HCT116 (cell line): ENCODE data around the gene MAL. TPM values are rescaled to one million over a fixed set of nuclear protein-coding genes. Genes with fewer than 3 reads are reported as not detected.

Experiments
- ATAC-seq: fragments of 200-7000 bp; cut with Tn5 transposase; 2 replicates; pipeline ENCODE4 v1.9.1; 2020; ENCODE audit warnings: mild to moderate bottlenecking, moderate library complexity
- BruUV-seq: library from RNA; stranded (reverse); fragments of 400-500 nt; replicated peaks from 2 replicates; lab custom pipeline; 2021; lab: Mats Ljungman, UMichigan
- CTCF ChIA-PET: fragments of 300-600 bp; sonication (Branson Sonifier 250); formaldehyde crosslinking; loops from one replicate; lab custom pipeline; 2021; ENCODE audit warnings: antibody characterized with exemption; lab: Charles Lee
- POLR2A ChIA-PET: fragments of 300-600, 350-600 bp; sonication (Branson Sonifier 250); formaldehyde crosslinking; loops from one replicate; lab custom pipeline; 2021; ENCODE audit warnings: antibody characterized with exemption; lab: Charles Lee
- RAD21 ChIA-PET, 2 experiments: fragments of 300-600 bp; sonication (Branson Sonifier 250); formaldehyde crosslinking; loops; one replicate each; lab custom pipeline; 2023; ENCODE audit warnings: low total read pairs in 2 of 2; ENCODE audit not compliant: uncharacterized antibody in 2 of 2, unreplicated experiment in 2 of 2, low non-redundant PET in 1 of 2; lab: Charles Lee
- DNase-seq: peaks from one replicate; pipeline ENCODE4 v3.0.0-alpha.2; 2010; ENCODE audit warnings: low read depth, low spot score
- H2AFZ ChIP-seq: fragments of 200-600 bp; shearing (Covaris generic), sonication (generic); 2 replicates; pipeline ENCODE4 v1.6.1; 2017; ENCODE audit warnings: low read depth, mixed run types, mixed read lengths, antibody characterized with exemption, low read length; ENCODE audit not compliant: poor library complexity, severe bottlenecking
- H3K27ac ChIP-seq: 2 replicates; pipeline ENCODE4 v1.5.1; 2012; ENCODE audit warnings: low read depth, low read length
- H3K27me3 ChIP-seq: fragments of 200-600 bp; sonication (generic); 2 replicates; pipeline ENCODE4 v1.6.1; 2016; ENCODE audit warnings: mixed run types, low read length, mixed read lengths; ENCODE audit not compliant: insufficient read depth
- H3K36me3 ChIP-seq, 2 experiments: fragments of 200-500 bp in 1 of 2; fragments of 200-600 bp in 1 of 2; sonication (Bioruptor generic) in 1 of 2; sonication (generic) in 1 of 2; 2 replicates each; pipeline versions ENCODE4 v1.5.1 to v1.6.1; 2014 to 2016; ENCODE audit warnings: low read length in 2 of 2, inconsistent platforms in 1 of 2, mixed read lengths in 1 of 2, mixed run types in 1 of 2; ENCODE audit not compliant: insufficient read depth in 2 of 2, control insufficient read depth in 1 of 2
- H3K4me1 ChIP-seq, 2 experiments: fragments of 200-600 bp in 1 of 2; sonication (generic) in 1 of 2; 2 replicates each; pipeline versions ENCODE4 v1.5.1 to v1.6.1; 2012 to 2017; ENCODE audit warnings: low read length in 2 of 2, inconsistent platforms in 1 of 2, mild to moderate bottlenecking in 1 of 2, mixed read lengths in 1 of 2, mixed run types in 1 of 2, moderate library complexity in 1 of 2; ENCODE audit not compliant: insufficient read depth in 2 of 2, control insufficient read depth in 1 of 2
- H3K4me2 ChIP-seq: fragments of 200-600 bp; sonication (generic); 2 replicates; pipeline ENCODE4 v1.6.1; 2017; ENCODE audit warnings: mixed run types, low read length, mixed read lengths
- H3K4me3 ChIP-seq, 2 experiments: fragments of 200-600 bp in 1 of 2; sonication (generic) in 1 of 2; replicated peaks in 1 of 2; 2 replicates each; pipeline ENCODE4 v1.5.1; 2011 to 2016; ENCODE audit warnings: low read length in 2 of 2, control low read depth in 1 of 2, low read depth in 1 of 2, mild to moderate bottlenecking in 1 of 2, mixed read lengths in 1 of 2, mixed run types in 1 of 2
- H3K79me2 ChIP-seq: fragments of 200-600 bp; sonication (generic); 2 replicates; pipeline ENCODE4 v1.6.1; 2017; ENCODE audit warnings: mild to moderate bottlenecking, mixed run types, low read length, moderate library complexity, mixed read lengths; ENCODE audit not compliant: insufficient read depth
- H3K9ac ChIP-seq: fragments of 200-600 bp; sonication (generic); 2 replicates; pipeline ENCODE4 v1.6.1; 2016; ENCODE audit warnings: low read length, mixed read lengths
- H3K9me2 ChIP-seq: fragments of 200-600 bp; sonication (generic), shearing (Covaris generic); 2 replicates; pipeline ENCODE4 v1.6.1; 2017; ENCODE audit warnings: mixed run types, mild to moderate bottlenecking, moderate library complexity; ENCODE audit not compliant: insufficient read depth
- H3K9me3 ChIP-seq, 2 experiments: fragments of 200-500 bp in 1 of 2; fragments of 200-600 bp in 1 of 2; sonication (Bioruptor generic) in 1 of 2; sonication (generic) in 1 of 2; 2 replicates each; pipeline ENCODE4 v1.6.1; 2014 to 2017; ENCODE audit warnings: low read length in 2 of 2, mixed read lengths in 2 of 2, inconsistent platforms in 1 of 2, low read depth in 1 of 2, mild to moderate bottlenecking in 1 of 2, mixed run types in 1 of 2, moderate library complexity in 1 of 2; ENCODE audit not compliant: control insufficient read depth in 1 of 2, insufficient read depth in 1 of 2
- H4K20me1 ChIP-seq: fragments of 200-600 bp; sonication (generic), shearing (Covaris generic); 2 replicates; pipeline ENCODE4 v1.6.1; 2017; ENCODE audit warnings: mixed run types, mild to moderate bottlenecking, moderate library complexity; ENCODE audit not compliant: insufficient read depth
- CBX3 ChIP-seq: IDR thresholded peaks from 2 replicates; pipeline ENCODE4 v1.6.1; 2012; ENCODE audit warnings: low read depth
- CTCF ChIP-seq, 3 experiments: fragments of 200-600 bp in 1 of 3; sonication (generic) in 1 of 3; IDR thresholded peaks in 2 of 3; conservative IDR thresholded peaks in 1 of 3; 2 replicates each; pipeline ENCODE4 v1.5.1; 2012 to 2017; ENCODE audit warnings: low read depth in 2 of 3, low read length in 2 of 3, antibody characterized with exemption in 1 of 3, borderline replicate concordance in 1 of 3, control low read depth in 1 of 3, mild to moderate bottlenecking in 1 of 3, mixed read lengths in 1 of 3, mixed run types in 1 of 3, moderate library complexity in 1 of 3; ENCODE audit not compliant: insufficient read depth in 1 of 3
- ELF1 ChIP-seq: IDR thresholded peaks from 2 replicates; pipeline ENCODE4 v1.6.1; 2012; ENCODE audit warnings: low read depth, borderline replicate concordance
- FOSL1 ChIP-seq: IDR thresholded peaks from 2 replicates; pipeline ENCODE4 v1.6.1; 2012; ENCODE audit warnings: low read depth
- JUND ChIP-seq: IDR thresholded peaks from 2 replicates; pipeline ENCODE4 v1.6.1; 2012
- POLR2A ChIP-seq: IDR thresholded peaks from 2 replicates; pipeline ENCODE4 v1.7.0; 2011; ENCODE audit warnings: borderline replicate concordance; ENCODE audit not compliant: insufficient read depth, insufficient read length; ENCODE audit errors: extremely low read depth
- SIN3A ChIP-seq: IDR thresholded peaks from 2 replicates; pipeline ENCODE4 v1.6.1; 2012; ENCODE audit warnings: low read depth
- SP1 ChIP-seq: IDR thresholded peaks from 2 replicates; pipeline ENCODE4 v1.6.1; 2012; ENCODE audit warnings: low read depth
- SRF ChIP-seq: IDR thresholded peaks from 2 replicates; pipeline ENCODE4 v1.6.1; 2012; ENCODE audit warnings: low read depth
- TCF7L2 ChIP-seq: IDR thresholded peaks from 2 replicates; pipeline ENCODE4 v1.7.0; 2011; ENCODE audit warnings: borderline replicate concordance, inconsistent platforms; ENCODE audit not compliant: insufficient read depth, insufficient read length; ENCODE audit errors: extremely low read depth
- YY1 ChIP-seq: IDR thresholded peaks from 2 replicates; pipeline ENCODE4 v1.6.1; 2011; ENCODE audit warnings: low read length, low read depth, moderate library complexity, mild to moderate bottlenecking; ENCODE audit not compliant: insufficient replicate concordance; ENCODE audit errors: extremely low read depth
- ZNF274 ChIP-seq: fragments of 200-500 bp; sonication (Bioruptor generic); IDR thresholded peaks from 2 replicates; pipeline ENCODE4 v1.6.1; 2014; ENCODE audit warnings: mild to moderate bottlenecking, low read depth, low read length, inconsistent platforms
- intact Hi-C: fragments of 100-400 bp; cut with micrococcal nuclease; formaldehyde crosslinking; loops from 2 replicates; pipeline ENCODE4 v1.10.0; 2022
- total RNA-seq: library from RNA; stranded (reverse); gene quantifications from one replicate; pipeline ENCODE4 v1.2.1, GENCODE V29; 2021; ENCODE audit not compliant: unreplicated experiment

MAL gene
- total RNA-seq, 1 experiment from 2014 or later: not detected

- Histone ChIP-seq H3K9me3 (no peaks in the 10 kb centered on the region), H3K4me2 (no peak overlapping the region), H3K4me3 (no peak overlapping the region), H3K9ac (no peak overlapping the region), H4K20me1 (no peaks in the 10 kb centered on the region), H3K36me3 (no peaks in the 10 kb centered on the region), H2AFZ (no peak overlapping the region), H3K27ac (no peak overlapping the region), H3K9me2 (no peaks in the 10 kb centered on the region), H3K27me3 (no peaks in the 10 kb centered on the region), H3K79me2 (no peaks in the 10 kb centered on the region), H3K4me1 (peaks cover 6 to 31% of the 10 kb centered on the region in 2 experiments)
- ChIA-PET CTCF (no interaction called here), RAD21 (no interaction called here), POLR2A (no interaction called here)
- TF ChIP-seq CTCF (IDR thresholded peaks at IDR 0.05 in 2 of 3, conservative IDR thresholded peaks at IDR 0.05 in 1 of 3; ENCODE audit: borderline replicate concordance in 1 of 3, insufficient read depth in 1 of 3, low read depth in 2 of 3, low read length in 2 of 3) (no peak), FOSL1 (no peak)
- ATAC-seq (no peak), DNase-seq (no peak)
- intact Hi-C loops: no loop called here
- BruUV-seq: no TSS peak
These were observed 1.2 kb downstream of the MAL start for GRCh38 chr2:95026471-95027368.

- H3K4me1 ChIP-seq: peaks cover 7 to 33% of the 10 kb centered on the region in 2 experiments
- DNase-seq: no peak
- no peaks in the 10 kb centered on the region for H3K9me3 ChIP-seq
- H2AFZ ChIP-seq: no peak overlapping the region
- RAD21 ChIA-PET: no interaction called here
- ATAC-seq: no peak
- no peak overlapping the region for H3K4me2 ChIP-seq
- no peaks in the 10 kb centered on the region for H3K36me3 ChIP-seq
- H3K9me2 ChIP-seq: no peaks in the 10 kb centered on the region
- no peaks in the 10 kb centered on the region for H3K27me3 ChIP-seq
- H4K20me1 ChIP-seq: no peaks in the 10 kb centered on the region
- POLR2A ChIA-PET: no interaction called here
- CTCF ChIA-PET: no interaction called here
- H3K27ac ChIP-seq: no peak overlapping the region
- H3K9ac ChIP-seq: no peak overlapping the region
- no peaks in the 10 kb centered on the region for H3K79me2 ChIP-seq
- intact Hi-C loops: no loop called here
- no TSS peak for BruUV-seq
- no peak overlapping the region for H3K4me3 ChIP-seq
- TF ChIP-seq CTCF (IDR thresholded peaks at IDR 0.05 in 2 of 3, conservative IDR thresholded peaks at IDR 0.05 in 1 of 3; ENCODE audit: borderline replicate concordance in 1 of 3, insufficient read depth in 1 of 3, low read depth in 2 of 3, low read length in 2 of 3) (no peak), JUND (no peak), YY1 (no peak), CBX3 (no peak), SIN3A (no peak), SRF (no peak), TCF7L2 (no peak), POLR2A (no peak), ZNF274 (no peak), ELF1 (no peak), SP1 (no peak)
These were observed 1.8 kb downstream of the MAL start for GRCh38 chr2:95027369-95027720.
